ENCODE measurements around the gene LRRC37A2. TPM values are rescaled to one million over a fixed set of nuclear protein-coding genes. Genes with fewer than 3 reads are reported as not detected.
"Not testable (repeated sequence)": the region's sequence is repeated elsewhere in the genome, so short reads cannot be mapped to it uniquely, and the experiment has no call there.

LRRC37A2 gene
- total and polyA plus RNA-seq, 2 of the 8 experiments (the other 6 are each of a cell fraction or from before 2014, with no cell fraction given): 4.7 to 10.7 TPM

- WGBS, 2 experiments (ENCODE audit: extremely low coverage in 1 of 2, insufficient coverage in 1 of 2, insufficient read length in 1 of 2, insufficient replicate concordance in 2 of 2, low coverage in 1 of 2, low lambda C conversion rate in 2 of 2, missing lambda C conversion rate in 1 of 2): no CpG with 5 or more reads among the region's 95 CpGs
- H2BK15ac ChIP-seq (ENCODE audit: low read length); DNase-seq (ENCODE audit: low read depth in 1 of 2, low spot score in 2 of 2); H3K79me2 ChIP-seq (ENCODE audit: control insufficient read depth in 1 of 2, insufficient read depth in 2 of 2, low read length in 2 of 2); H3K4me2 ChIP-seq (ENCODE audit: insufficient read depth in 1 of 2, low read depth in 2 of 2, low read length in 2 of 2); H2BK120ac ChIP-seq (replicated peaks; ENCODE audit: low read depth, low read length); H3K18ac ChIP-seq (ENCODE audit: extremely low read depth, low read length); H3K4ac ChIP-seq (replicated peaks; ENCODE audit: insufficient read length, low read depth, low read length); H3K79me1 ChIP-seq (ENCODE audit: low read depth, low read length); H3K4me1 ChIP-seq (replicated peaks in 1 of 4; ENCODE audit: control insufficient read depth in 3 of 4, insufficient read depth in 4 of 4, low read length in 3 of 4); H3K9ac ChIP-seq (replicated peaks in 1 of 4; ENCODE audit: extremely low read depth in 1 of 4, low read depth in 3 of 4, low read length in 3 of 4); FAIRE-seq; H3K23ac ChIP-seq (ENCODE audit: insufficient read length); H2BK5ac ChIP-seq (ENCODE audit: low read depth, low read length); H4K8ac ChIP-seq (ENCODE audit: extremely low read depth, insufficient read depth, low read length); H4K5ac ChIP-seq (ENCODE audit: insufficient read length, low read depth, low read length); H2AFZ ChIP-seq (ENCODE audit: low read length); H2BK20ac ChIP-seq (ENCODE audit: low read length); H3K14ac ChIP-seq (ENCODE audit: insufficient read length); H3K23me2 ChIP-seq (ENCODE audit: low read depth, low read length); H3K56ac ChIP-seq (replicated peaks; ENCODE audit: insufficient read length, low read depth, low read length); H2AK5ac ChIP-seq (ENCODE audit: low read depth, low read length); H4K91ac ChIP-seq (replicated peaks; ENCODE audit: insufficient read length, low read length); H4K20me1 ChIP-seq (replicated peaks in 1 of 2; ENCODE audit: control insufficient read depth in 1 of 2, insufficient read depth in 2 of 2, low read length in 2 of 2); H3K9me3 ChIP-seq (ENCODE audit: insufficient read depth in 2 of 2, low read depth in 1 of 2, low read length in 1 of 2); POLR2A ChIA-PET (ENCODE audit: partially characterized antibody); H2BK12ac ChIP-seq (ENCODE audit: low read depth, low read length); H3K4me3 ChIP-seq (ENCODE audit: extremely low read depth in 1 of 4, insufficient read depth in 2 of 4, low read depth in 3 of 4, low read length in 4 of 4); H3K27ac ChIP-seq (ENCODE audit: low read depth, low read length); H3K36me3 ChIP-seq (ENCODE audit: control insufficient read depth in 2 of 4, insufficient read depth in 4 of 4, low read length in 3 of 4); H3K27me3 ChIP-seq (replicated peaks in 1 of 4; ENCODE audit: control insufficient read depth in 3 of 4, extremely low read depth in 1 of 4, insufficient read depth in 3 of 4, low read length in 3 of 4); CTCF ChIA-PET (ENCODE audit: partially characterized antibody): not testable (repeated sequence)
Measured at GRCh38 chr17:46590157-46591146, 78.2 kb downstream of the LRRC37A2 start, which contains the start of gene NSF. TSS of gene NSF (plus strand) at chr17:46590669. CDS start at chr17:46590776, 107 bp downstream.
